ENCODE measurements around the gene CRB3. TPM values are rescaled to one million over a fixed set of nuclear protein-coding genes. Genes with fewer than 3 reads are reported as not detected.

CRB3 gene
- total and polyA plus RNA-seq, 2 of the 13 experiments (the other 11 are each of a cell fraction or from before 2014, with no cell fraction given): 10.6 to 25.6 TPM

- TF ChIP-seq SKI (IDR thresholded peaks at IDR 0.05; ENCODE audit: partially characterized antibody): no peak
- TF ChIP-seq SMARCE1 (IDR thresholded peaks at IDR 0.05; ENCODE audit: borderline replicate concordance): no peak
- TF ChIP-seq MAZ (IDR thresholded peaks at IDR 0.05; ENCODE audit: borderline replicate concordance, low read depth, low read length): no peak
- TF ChIP-seq MAZ (CRISPR knock-in tag; IDR thresholded peaks at IDR 0.05; ENCODE audit: low read depth): peak; percentile 7; the same call in 1 of the 2 replicates
- no peak for TF ChIP-seq EP300 (IDR thresholded peaks at IDR 0.05; ENCODE audit: low read depth in 2 of 2, low read length in 2 of 2)
- TF ChIP-seq EP300 (CRISPR knock-in tag; IDR thresholded peaks at IDR 0.05; ENCODE audit: borderline replicate concordance): no peak
- TF ChIP-seq DMTF1 (CRISPR knock-in tag; IDR thresholded peaks at IDR 0.05): no peak
- TF ChIP-seq LRRFIP1 (CRISPR knock-in tag; conservative IDR thresholded peaks at IDR 0.05): no peak
- no peak for TF ChIP-seq MIER3 (CRISPR knock-in tag; IDR thresholded peaks at IDR 0.05; ENCODE audit: borderline replicate concordance)
- peak; percentile 48; the same call in 1 of the 2 replicates for TF ChIP-seq GMEB1 (CRISPR knock-in tag; IDR thresholded peaks at IDR 0.05; ENCODE audit: borderline replicate concordance)
- TF ChIP-seq ATF3 (CRISPR knock-in tag; IDR thresholded peaks at IDR 0.05): no peak
- TF ChIP-seq HDAC2 (CRISPR knock-in tag; IDR thresholded peaks at IDR 0.05): no peak
- TF ChIP-seq REXO4 (CRISPR knock-in tag; IDR thresholded peaks at IDR 0.05; ENCODE audit: borderline replicate concordance): no peak
- TF ChIP-seq ZNF580 (CRISPR knock-in tag; IDR thresholded peaks at IDR 0.05; ENCODE audit: borderline replicate concordance, low read depth): peak; percentile 21; the same call in 1 of the 2 replicates
- TF ChIP-seq ZNF350 (CRISPR knock-in tag; IDR thresholded peaks at IDR 0.05; ENCODE audit: borderline replicate concordance, low read depth): peak; percentile 43; the same call in 1 of the 2 replicates
- TF ChIP-seq RAD51 (IDR thresholded peaks at IDR 0.05; ENCODE audit: borderline replicate concordance): peak; percentile 89
- TF ChIP-seq ZNF713 (CRISPR knock-in tag; IDR thresholded peaks at IDR 0.05): no peak
- TF ChIP-seq KLF11 (CRISPR knock-in tag; IDR thresholded peaks at IDR 0.05): no peak
- peak; percentile 40; the same call in 1 of the 2 replicates for TF ChIP-seq ZGPAT (CRISPR knock-in tag; IDR thresholded peaks at IDR 0.05)
- TF ChIP-seq NR2F2 (IDR thresholded peaks at IDR 0.05; ENCODE audit: borderline replicate concordance, low read depth): no peak; the same call in 1 of the 2 replicates
These were observed 38.9 kb upstream of the CRB3 start (continued) for GRCh38 chr19:6424939-6425731.

All from HepG2 (cell line).